Ureter (tissue), 1 donor: Measurements from ENCODE around the gene TPX2. TPM values are rescaled to one million over a fixed set of nuclear protein-coding genes. Genes with fewer than 3 reads are reported as not detected.

ENCODE experiments used
- DNase-seq: peaks from one replicate; pipeline ENCODE4 v3.0.0-alpha.2; 2020; ENCODE audit warnings: low spot score
- total RNA-seq: library from RNA; stranded (reverse); gene quantifications from one replicate; pipeline ENCODE4 v1.2.4, GENCODE V29; 2023
- donor health status: DM: yes; HTN: yes; CAD: no.

Gene TPX2
- total RNA-seq, 1 donor from 2014 or later = 0.81 TPM

DNA sequence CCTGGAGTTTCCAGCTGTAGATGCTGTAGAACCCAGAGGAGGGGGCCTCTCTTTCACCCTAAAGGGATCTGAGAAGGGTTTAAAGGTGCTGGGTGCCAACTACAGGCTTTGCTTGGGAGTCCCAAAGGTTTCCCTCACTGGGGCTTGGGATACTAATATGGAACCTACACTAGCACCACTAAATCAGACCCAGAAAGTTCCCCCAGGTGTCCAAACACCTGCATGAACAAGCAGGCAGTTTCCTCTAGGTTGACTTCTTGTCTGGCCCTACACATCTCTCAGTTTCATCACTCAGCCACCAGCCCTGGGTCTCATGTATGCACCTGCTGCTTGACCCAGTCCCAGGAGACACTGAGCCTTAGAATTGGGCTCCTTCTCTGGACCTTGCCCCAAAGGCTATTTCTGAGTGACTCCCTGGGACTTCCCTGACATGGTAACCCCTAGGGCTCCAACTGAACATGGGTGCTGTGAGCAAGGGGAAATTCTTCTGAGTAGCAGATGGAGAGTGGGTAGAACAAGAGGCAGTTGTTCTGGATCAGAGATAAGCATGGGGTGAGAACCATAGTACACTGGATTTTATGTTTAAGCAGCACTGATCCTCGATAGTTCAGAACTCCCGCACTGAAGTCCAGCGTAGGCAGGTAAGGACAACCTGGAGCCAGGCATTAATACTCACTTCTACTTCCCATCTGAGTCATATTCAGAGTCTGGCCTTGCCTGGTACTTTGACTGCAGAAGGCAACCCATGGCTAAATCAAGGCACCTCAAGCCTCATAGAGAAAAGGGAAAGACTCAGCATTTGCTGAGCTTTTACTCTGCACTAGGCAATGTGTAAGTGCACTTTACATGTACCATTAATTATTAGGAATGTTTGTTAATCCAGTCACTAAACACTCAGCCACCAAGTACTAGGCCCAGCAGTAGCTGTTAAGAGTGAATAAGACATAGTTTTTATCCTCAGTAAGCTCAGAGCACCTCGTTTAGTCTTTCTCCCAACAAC, 33.2 kb upstream of the TPX2 start:
- no peak for DNase-seq

DNA sequence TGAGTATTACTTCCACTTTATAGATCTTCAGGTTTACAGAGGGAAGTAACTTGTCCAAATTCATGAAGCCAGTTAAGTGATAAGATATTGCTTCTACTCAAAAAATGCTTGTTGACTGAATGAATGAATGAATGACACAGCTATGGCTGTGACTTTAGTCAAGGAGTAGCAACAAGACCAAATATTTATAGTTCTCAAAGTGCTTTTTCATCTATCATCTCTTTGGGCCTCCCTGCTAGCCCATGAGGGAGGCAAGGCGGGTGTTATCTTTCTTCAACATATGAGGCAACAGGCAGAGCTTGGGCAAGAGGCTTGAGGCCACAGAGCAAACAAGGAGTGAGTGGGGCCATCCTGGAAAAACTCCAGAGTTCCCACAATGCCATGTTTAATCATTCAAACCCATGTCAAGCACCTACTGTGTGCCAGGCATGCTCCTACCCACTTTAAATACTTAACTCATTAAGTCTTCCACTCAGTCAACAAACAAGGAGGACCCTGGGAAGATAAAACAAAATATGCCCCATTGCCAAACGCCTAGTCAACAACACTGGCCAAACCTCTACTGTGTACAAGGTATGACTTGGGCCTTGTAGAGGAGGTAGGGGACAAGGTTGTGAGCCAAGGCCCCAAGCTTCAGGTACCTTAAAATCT, 32.4 kb upstream of the TPX2 start:
- no peak for DNase-seq

DNA sequence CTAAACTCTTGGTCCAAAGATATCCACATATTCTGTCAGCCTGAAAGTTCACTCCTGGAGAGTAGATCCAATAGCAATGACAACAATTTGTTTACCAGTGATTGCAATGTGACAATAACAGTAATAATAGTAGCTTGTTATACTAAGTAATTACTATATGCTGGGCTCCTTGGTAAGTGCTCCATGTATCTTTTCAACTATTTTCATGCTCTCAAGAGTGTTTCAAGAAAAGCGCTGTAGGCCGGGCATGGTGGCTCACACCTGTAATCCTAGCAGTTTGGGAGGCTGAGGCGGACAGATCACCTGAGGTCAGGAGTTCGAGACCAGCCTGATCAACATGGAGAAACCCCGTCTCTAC, 31.9 kb upstream of the TPX2 start:
- no peak for DNase-seq

DNA sequence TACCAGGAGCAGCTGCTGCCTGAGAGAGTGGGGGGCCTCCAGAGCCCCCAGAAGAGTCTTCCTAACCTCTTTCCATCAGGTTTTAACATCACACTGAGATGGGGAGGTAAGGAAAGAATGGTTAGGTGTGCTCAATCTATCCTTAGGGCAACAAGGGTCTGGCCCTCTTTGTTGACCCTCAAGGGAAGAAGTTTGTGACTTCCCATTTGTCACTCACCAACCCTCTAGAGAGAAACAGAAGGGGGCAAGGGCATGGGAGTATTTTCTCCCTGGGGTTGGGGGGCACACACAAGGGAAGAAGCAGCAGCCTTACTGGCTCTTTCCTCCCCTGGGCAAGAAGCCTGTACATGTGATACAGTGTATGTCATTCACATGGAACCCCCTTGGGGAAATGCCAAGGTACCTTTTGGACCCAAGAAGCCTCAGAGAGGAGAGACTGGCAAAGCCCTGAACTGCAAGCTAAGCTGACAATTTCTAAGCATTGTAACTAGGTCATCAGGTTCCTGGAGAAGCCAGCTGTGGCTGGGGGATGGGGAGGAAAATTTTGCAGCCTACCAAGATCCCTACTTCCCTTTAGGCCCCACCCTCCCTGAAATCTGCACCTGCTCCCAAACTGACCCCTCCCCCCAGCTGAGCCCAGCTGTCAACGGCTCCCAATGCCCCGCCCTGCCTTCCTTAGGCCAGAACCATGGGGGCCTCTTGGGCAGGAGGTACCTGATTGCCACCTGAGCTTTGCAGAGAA, 30.9 kb upstream of the TPX2 start:
- DNase-seq = peak; percentile 61

DNA sequence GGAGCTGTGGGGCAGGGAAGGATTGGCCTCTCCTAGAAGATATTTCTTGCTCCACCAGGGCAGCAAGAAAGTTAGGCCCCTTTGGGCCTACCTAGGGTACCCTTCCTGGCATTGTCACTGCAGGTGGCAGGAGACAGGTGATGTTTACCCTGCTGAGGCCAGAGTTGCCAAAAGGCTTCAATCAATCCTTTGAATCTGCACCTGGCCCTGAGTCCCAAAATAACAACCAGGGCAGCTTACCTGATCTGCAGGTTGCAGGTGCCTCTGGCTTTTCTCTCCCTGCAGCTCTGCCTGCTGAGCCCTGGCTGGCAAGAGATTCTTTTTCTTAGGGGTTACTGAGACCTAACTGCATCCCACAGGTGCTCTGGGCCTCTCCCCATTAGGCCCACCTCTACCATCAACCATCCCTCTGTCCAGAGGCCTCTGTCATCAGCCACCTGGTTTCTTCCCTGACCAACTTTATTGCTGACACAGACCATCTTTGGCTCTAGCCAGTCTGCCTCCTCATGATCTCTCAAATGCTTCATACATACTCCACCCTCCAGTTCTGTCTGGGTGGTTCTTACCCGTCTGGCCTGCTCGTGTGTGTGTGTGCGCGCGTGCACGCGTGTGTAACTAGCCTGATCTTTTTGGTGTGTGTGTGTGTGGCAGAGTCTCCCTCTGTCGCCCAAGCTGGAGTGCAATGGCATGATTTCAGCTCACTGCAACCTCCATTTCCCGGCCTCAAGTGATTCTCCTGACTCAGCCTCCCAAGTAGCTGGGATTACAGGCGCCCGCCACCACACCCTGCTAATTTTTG, 30.2 kb upstream of the TPX2 start:
- DNase-seq = no peak

DNA sequence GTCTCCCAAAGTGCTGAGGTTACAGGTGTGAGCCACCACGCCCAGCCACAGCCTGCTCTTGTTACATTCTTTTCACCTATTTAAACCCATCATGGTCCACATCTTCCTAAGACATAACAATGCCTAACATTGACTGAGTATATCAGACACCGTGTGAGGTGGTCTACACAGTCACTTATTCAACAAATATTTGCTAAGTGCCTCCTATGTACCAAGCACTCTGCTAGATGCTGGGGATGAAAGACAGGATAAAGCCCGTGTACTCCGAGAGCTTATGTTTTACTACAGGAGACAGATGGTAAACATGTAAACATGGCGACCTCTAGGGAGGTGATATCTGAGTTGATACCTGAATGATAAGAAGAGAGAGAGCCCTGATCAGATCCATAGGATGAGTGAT, 29.2 kb upstream of the TPX2 start:
- DNase-seq = no peak

DNA sequence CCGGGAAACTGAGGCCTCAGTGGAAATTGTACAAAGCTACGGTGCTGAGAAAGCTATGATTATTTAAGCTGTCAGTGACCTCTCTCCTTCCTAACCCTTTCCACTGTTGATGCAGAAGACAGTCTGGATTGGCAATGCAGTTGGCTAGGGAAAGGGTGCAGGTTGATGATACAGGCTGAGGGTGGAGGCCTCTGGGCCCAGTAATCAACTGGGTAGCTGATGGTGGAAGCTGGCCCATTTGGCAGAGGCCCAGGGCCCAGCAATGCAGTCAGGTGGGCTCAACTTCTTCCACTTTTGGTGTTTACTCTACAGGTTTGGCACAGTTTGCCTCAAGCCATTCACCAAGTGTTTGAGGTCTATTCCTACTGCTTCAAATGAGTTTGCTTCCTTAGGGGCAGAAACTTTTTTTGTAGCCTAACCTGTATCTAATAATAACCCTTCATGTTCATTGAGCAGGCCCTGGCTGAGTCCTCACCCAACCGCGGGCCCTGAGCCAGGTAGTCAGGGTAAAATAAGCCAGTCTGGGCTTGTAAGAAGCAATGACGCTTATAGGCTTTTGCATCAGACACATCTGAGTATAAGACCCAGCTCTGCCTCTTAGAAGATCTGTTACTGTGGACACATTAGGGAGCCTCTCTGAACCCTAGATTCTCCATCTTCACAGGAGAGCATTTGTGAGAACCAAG, 28.5 kb upstream of the TPX2 start:
- DNase-seq = peak; percentile 80

DNA sequence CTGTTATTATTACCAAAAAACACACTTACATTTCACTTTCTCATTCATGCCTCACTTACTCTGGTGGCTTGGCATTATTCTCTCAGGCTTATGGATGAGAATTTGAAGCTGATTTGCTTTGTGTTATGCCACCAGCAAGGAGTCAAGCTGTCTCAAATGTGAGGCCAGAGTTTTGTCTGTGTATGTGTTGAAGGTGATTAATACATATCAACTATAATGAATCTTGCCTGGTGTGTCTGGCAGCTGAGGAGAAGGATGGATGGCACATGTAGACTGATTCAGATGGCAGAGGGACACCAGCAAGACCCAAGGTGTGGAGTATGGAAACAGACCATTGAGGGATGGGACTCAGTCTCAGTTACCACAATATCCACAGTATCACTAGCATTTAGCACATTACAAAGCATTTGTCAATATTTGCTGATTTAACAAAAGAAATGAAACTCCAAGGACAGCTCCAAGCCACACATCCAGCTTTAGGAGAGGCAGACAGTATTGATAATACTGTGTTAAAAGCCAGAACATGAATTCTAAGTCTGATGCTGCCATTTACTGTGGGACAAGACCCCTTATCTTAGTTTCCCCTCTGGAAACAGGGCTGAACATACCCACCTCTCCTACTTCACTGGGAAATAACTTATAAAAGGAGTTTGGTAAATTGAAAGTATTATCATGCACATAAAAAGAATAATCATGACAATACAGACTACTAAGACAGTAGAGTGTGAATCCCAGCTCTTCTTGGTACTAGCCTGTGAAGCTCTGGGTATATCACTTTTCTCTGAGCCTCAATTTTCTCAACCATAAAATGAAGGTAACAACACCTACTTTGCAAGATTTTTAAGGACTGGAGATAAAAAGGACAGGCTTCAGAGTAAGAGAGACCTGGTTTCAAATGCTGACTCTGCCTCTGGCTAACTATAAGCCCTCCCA, 27.6 kb upstream of the TPX2 start:
- no peak for DNase-seq

DNA sequence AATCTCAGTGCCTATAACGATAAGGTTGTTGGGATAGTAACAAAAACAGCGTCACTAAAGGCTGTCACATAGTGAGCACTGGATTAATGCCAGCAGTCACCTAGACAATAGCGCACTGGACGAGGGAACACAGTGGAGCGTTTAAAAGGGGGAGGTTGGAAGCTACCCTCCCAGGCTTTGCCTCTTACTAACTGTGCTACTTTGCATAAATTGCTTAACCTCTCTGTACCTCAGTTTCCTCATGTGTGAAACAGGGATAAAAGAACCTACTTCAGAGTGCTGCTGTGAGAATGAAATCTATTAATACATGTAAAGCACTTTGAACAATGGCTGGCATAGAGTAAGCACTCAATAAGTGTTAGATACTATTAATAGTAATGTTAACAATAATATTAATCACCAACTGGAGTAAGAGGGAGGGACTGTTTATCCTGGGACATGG, 27.0 kb upstream of the TPX2 start:
- DNase-seq = no peak

DNA sequence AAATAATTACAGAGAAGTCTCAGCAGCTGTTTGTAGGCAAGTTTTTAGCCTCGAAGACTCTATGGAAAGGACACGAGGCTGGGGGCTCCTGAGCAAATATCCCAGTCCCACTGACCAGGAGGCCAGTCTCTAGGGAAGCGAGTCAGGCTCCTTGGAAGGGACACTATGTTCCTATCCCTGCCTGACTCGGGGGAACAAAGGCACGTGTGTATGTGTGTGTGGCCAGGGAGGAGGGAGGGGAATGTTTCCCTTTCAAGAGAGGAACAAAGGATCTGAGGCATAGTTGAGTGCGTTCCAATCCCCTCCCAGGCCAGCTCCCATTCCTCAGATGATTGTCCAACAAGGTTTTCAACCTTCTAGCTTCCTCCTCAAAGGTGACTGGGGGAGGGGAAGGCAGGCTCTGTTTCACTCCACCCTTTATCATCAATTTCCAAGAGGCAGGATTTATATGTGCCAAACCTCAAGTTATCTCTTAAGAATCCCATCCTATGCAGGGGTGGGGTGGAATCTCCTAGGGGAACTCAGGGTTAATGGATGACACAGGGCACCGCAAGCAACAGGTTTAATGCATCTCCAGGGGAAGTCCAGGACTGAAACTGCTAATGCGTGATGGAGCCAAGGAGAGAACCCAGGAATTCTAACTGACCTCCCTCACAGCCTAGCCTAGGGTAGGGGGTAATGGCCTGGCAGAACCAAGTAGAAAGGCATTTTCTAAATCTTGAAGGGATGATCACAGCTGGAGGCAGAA, 26.4 kb upstream of the TPX2 start:
- DNase-seq = peak; percentile 84

DNA sequence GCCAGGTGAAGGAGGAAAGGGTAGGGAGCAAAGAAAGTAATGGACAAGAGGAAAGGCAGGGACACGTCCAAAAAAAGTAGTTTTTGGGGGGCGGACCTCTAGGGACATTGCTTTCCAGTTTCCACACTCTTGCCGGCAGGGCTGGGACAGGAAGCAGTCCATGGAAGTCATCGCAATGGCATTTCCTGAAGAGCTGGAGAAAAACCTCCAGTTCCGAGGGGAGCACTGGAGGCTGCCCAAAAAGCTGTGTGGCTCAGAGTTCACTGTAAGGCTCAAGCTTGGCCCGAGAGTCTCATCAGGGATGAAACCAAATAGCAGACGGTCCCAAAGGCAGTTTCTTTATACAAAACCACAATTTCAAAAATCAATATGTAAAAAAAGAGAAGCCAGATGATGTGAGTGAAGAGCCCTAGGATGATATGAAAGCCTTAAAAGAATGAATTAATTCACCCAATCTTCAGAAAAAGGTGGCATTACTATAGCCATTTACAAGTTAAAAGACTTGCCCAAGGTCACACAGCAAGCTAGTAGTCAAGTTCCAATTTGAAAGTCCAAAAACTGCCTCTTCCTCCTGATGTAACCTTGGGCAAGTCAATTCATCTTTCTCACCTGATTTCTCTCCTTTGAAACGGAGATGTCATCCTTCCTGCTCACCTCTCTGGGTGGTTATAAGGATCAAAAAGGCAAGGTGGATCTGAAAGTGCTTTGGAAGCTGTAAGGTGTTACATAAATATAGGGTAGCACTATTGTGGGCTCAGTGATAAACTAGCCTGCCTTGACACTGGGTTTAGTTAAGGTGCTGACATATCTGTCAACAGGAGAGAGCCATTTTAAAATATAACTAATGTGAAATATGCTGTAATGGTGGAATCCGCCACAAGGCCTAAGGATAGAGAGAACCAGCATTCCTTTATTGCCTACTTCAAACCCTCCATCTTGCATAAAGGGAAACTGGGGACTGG, 25.5 kb upstream of the TPX2 start:
- peak; percentile 76 for DNase-seq

DNA sequence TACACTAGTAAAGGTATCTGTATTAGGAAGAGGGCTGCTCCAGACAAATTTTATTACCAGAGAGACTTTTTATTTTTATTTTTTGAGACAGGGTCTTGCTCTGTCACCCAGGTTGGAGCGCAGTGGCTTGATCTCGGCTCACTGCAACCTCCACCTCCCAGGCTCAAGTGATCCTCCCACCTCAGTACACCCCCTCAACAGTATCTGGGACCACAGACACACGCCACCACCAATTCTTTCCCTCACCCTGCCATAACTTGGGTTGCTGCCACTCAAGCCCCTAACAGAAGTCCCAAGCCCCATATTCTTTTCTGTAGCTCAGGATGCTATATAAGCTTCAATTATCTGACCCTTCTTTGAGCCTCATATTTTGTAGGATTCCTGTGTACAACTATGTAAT, 23.3 kb upstream of the TPX2 start:
- DNase-seq = no peak

DNA sequence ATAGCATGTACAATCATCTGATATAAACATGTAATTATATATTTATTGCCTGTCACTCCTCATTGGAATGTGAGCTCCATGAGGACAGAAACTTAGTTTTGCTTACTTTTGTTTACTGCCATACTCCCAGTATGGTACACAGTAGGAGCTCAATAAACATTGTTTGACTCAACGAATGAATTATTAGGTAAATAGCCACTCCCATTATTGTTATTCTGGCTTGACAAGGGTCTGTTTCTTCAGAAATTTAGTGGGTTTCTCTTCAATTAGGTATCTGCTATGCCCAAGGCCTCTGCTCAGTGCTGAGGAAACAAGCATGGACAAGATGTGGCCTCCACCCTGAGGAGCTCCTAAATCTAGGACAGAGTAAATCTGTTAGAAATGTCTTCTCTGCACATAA, 22.7 kb upstream of the TPX2 start:
- no peak for DNase-seq

DNA sequence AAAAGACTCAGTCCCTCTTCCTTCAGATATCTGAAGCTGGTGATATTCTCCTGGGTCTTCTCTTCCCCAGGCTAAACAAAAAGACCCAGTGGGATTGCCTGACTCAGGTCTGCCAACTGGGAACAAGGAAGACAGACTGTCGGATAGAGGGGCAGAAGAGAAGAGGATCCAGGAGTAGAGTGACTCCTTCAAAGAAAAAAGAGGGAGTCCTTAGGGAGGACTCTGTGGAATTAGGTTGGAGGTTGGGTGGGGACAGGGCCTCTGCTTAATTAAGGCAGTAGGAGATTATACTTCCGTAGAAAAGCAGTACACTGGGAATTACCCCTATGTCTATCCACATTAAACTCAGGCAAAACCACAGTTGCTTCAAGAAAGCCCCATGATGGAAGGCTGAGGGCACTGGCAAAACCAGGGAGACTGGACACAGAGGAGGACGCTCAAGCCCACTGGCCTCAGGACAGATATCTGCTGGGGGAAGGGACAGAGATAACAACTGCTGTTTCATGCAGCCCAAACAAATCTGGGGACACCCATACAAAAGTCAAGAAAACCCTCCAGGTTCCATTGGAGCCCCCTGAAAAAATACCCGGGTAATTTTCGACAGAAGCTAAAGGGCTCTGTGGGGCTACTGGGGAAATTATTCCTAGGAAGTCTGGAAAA, 22.1 kb upstream of the TPX2 start:
- DNase-seq = no peak

DNA sequence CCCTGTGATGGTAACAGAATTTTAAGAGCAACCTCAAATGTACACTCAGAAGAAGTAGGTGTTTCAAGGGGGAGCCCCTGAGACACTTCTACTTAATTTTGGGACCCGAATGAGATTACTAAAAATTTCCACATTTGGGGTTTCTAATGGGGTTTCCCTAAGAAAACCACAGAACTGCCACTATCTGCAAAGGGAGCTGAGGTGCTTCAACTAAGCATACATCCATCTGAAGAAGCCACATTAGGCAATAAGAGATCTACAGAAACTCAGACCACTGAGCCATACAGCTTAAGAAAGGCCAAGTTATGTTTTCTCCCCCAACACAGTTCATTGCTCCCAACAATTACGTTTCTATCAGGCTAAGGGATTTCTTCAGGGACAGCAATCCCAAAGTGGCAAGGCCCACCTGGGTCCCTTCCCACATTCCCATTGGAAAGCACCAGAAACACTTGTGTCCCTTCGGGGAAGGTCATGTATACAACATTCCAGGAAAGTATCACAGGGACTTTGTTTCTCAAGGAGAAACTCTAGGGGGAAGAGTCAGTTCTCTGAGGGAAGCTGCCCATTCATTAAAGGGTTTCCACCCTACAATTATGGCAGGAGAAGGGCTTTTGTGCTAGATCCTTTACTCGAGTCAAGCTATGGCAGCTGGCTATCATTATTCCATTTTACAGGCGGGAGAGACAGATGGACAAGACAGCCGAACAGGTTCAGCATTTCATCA, 21.4 kb upstream of the TPX2 start:
- DNase-seq = no peak

DNA sequence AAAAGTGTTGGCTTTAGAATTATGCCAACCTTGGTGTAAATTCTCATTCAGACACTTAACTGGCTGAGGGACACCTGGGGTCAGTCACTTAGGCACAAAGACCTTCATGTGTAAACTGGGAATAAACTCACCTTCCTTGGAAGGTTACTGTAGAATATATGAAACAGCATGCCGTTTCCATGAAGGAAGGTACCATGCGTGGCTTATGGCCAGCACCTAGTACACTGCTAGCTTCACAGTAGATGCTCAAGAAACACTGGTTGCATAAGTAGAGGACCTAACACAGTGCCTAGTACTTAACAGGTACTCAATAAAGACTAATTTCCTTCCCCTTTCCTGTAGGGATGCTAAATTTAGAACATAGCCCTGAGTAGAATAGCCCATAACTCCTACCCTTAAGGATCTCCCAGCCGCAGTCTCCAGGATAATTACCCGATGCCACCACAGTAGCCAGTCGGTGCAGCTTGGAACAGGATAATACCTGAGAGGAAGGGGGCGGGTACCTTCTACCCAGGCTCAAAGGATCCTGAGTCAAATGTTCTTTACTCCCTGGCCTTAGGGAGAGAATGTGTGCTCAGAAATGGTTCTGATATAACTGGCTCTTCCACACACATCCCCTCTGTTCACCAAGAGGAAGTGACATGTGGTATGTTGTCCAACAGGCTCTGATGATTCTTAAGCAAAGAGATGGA, 20.0 kb upstream of the TPX2 start:
- DNase-seq = no peak
